HG03342 (cell line): ENCODE results near the gene TNFAIP8L2.

Experiments used
- ATAC-seq: cut with Tn5 transposase; IDR thresholded peaks from one replicate; pipeline ENCODE4 v1.9.1; 2021; ENCODE audit warnings: mild to moderate bottlenecking, moderate library complexity; ENCODE audit not compliant: unreplicated experiment

Gene TNFAIP8L2

GRCh38 chr1:151145304-151146071 is 11.0 kb upstream of the TNFAIP8L2 start:
- no peak for ATAC-seq

- no peak for ATAC-seq
Observed at GRCh38 chr1:151146072-151146411, 10.4 kb upstream of the TNFAIP8L2 start.

GRCh38 chr1:151146412-151147131 is 9.9 kb upstream of the TNFAIP8L2 start, which contains the start of gene SEMA6C:
Gene SEMA6C, minus strand, starts transcription at chr1:151146631. Its CDS starts 4,010 bp downstream, at chr1:151142621.
- ATAC-seq = peak; percentile 95

GRCh38 chr1:151147132-151147503 is 9.3 kb upstream of the TNFAIP8L2 start:
- ATAC-seq = no peak

- ATAC-seq = no peak
Observed at GRCh38 chr1:151147665-151148064, 8.8 kb upstream of the TNFAIP8L2 start.

GRCh38 chr1:151157067-151157531 is 650 bp downstream of the TNFAIP8L2 start:
- no peak for ATAC-seq

GRCh38 chr1:151158326-151158725 is 1.9 kb downstream of the TNFAIP8L2 start:
- ATAC-seq = no peak

- no peak for ATAC-seq
Observed at GRCh38 chr1:151158751-151159251, 2.4 kb downstream of the TNFAIP8L2 start.

GRCh38 chr1:151159373-151159772 is 2.9 kb downstream of the TNFAIP8L2 start:
- ATAC-seq = no peak

GRCh38 chr1:151164732-151165280 is 8.4 kb downstream of the TNFAIP8L2 start:
- no peak for ATAC-seq

GRCh38 chr1:151165281-151165737 is 8.9 kb downstream of the TNFAIP8L2 start:
- no peak for ATAC-seq

GRCh38 chr1:151165738-151166504 is 9.5 kb downstream of the TNFAIP8L2 start, which contains the start of the genes LYSMD1 and SCNM1:
Gene LYSMD1, minus strand, starts transcription at chr1:151165902. Its CDS starts 644 bp downstream, at chr1:151165258.
Gene SCNM1, plus strand, starts transcription at chr1:151166144. Its CDS starts 9 bp downstream, at chr1:151166153.
- peak; percentile 78 for ATAC-seq

- no peak for ATAC-seq
Observed at GRCh38 chr1:151166505-151166956, 10.1 kb downstream of the TNFAIP8L2 start.

- no peak for ATAC-seq
Observed at GRCh38 chr1:151167116-151167515, 10.7 kb downstream of the TNFAIP8L2 start.

- ATAC-seq = no peak
Observed at GRCh38 chr1:151171190-151171589, 14.7 kb downstream of the TNFAIP8L2 start.

GRCh38 chr1:151175041-151175741 is 18.7 kb downstream of the TNFAIP8L2 start:
- no peak for ATAC-seq

GRCh38 chr1:151175863-151176262 is 19.4 kb downstream of the TNFAIP8L2 start, which contains the start of gene TMOD4:
Gene TMOD4, minus strand, starts transcription at chr1:151175981. Its CDS starts 1,106 bp downstream, at chr1:151174875.
- no peak for ATAC-seq

GRCh38 chr1:151176514-151177045 is 20.1 kb downstream of the TNFAIP8L2 start:
- ATAC-seq = no peak

GRCh38 chr1:151184211-151184610 is 27.8 kb downstream of the TNFAIP8L2 start:
- ATAC-seq = no peak
